HG03575 (cell line): ENCODE data around the gene IL13RA1.
"Not testable (repeated sequence)": the region's sequence is repeated elsewhere in the genome, so short reads cannot be mapped to it uniquely, and the experiment has no call there.

ENCODE experiments used
- ATAC-seq: cut with Tn5 transposase; IDR thresholded peaks from one replicate; pipeline ENCODE4 v1.9.1; 2021; ENCODE audit not compliant: unreplicated experiment, insufficient number of reproducible peaks, low FRiP score; ENCODE audit errors: extremely low read depth

Gene IL13RA1

DNA sequence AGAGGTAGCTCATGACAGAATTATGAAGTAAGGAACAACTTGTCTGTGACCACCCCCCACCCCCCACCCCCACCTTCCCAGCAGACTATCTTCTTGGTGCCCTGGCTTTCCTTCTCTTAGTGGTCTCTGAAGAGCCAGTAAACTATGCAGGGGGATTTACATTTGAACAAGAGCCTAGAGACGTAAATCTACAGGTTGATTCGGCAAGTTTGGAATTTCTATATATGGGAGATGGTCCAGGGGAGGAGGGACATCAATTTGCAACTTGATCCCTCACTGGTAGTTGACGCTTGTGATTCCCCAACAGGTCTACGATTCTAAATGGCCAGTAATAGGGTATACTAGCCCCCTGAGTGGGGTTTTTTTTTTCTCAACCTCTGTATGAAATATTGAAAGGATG, 36.7 kb downstream of the IL13RA1 start:
- no peak for ATAC-seq

- ATAC-seq: no peak
Observed at GRCh38 chrX:118770133-118770760, 42.8 kb downstream of the IL13RA1 start.

DNA sequence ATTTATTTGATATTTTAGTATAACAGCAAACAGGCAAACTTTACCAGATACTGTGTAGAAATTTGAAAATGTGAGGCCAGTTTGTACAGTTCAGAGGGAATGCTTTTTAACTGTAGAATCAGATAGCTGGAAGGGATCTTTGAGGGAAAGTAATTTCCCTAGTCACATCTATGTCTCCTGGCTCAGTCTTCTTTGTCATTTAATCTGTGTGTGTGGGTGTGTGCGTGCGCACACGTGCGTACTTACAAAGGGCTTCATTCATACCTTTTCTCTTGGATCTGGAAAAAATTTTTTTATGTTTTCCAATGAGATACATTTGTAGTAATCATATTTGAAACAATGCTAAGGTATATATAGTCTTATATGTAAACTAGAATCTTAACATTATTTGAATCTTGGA, 44.6 kb downstream of the IL13RA1 start:
- ATAC-seq: no peak

DNA sequence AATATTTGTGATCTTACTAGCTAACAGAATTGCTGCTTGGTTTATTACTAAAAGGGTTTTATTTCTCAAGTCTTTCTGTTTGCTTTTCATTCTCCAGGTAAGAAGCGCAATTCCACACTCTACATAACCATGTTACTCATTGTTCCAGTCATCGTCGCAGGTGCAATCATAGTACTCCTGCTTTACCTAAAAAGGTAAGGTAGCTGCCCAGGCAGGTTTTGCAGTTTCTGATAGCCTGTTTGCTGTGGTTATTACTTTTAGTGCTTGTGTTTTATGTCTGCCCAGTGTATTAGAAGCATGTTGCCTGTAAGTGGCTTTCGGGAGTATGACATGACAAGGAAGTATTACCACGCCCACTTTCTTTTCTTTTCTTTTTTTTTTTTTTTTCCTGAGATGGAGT, 46.4 kb downstream of the IL13RA1 start:
- ATAC-seq: no peak

- ATAC-seq: no peak
Observed at GRCh38 chrX:118779581-118779980, 52.2 kb downstream of the IL13RA1 start.

DNA sequence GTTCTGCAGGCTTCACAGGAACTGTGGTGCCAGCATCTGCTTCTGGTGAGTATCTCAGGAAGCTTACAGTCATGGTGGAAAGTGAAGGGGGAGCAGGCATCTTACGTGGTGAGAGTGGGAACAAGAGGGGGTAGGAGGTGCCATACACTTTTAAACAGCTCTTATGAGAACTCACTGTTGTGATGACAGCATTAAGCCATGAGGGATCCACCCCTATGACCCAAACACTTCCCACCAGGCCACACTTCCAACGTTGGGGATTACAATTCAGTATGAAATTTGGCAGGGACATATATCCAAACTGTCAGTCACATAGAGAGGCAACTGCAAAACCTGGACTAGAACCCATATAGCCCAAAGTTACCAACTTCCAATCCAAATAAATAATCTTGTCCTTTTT, 53.1 kb downstream of the IL13RA1 start:
- no peak for ATAC-seq

DNA sequence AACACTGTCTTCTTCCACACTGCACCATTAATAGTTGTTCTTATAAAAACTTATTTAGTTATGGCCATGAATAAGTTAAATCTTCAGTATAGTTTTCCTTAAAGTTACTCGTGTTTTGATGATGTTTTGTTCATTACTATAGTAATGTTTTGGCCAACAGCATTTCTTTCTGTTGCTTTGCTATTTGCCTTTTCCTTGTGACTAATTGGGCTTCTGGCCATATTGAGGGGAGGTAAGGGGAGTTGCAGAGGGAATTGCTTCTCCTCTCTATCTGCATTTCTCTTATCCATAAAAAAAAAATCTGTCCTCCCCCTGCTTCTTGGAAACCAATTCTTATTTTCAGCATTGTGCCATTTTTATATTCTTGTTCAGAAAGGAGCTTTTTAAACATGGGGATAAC, 53.5 kb downstream of the IL13RA1 start:
- no peak for ATAC-seq

- ATAC-seq: no peak
Observed at GRCh38 chrX:118795528-118796280, 68.3 kb downstream of the IL13RA1 start.

GRCh38 chrX:118802857-118803256, 75.5 kb downstream of the IL13RA1 start:
- no peak for ATAC-seq

- no peak for ATAC-seq
Observed at GRCh38 chrX:118807151-118808017, 80.0 kb downstream of the IL13RA1 start.

DNA sequence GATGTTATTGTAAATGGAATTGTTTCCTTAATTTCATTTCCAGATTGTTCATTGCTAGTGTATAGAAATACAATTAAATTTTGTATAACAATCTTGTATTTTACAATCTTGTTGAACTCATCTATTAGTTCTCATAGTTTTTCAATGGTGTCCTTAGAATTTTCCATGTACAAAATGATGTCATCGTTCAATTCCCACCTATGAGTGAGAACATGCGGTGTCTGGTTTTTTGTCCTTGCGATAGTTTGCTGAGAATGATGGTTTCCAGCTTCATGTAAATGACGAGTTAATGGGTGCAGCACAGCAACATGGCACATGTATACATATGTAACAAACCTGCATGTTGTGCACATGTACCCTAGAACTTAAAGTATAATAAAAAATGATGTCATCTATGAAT, 89.9 kb downstream of the IL13RA1 start:
- not testable (repeated sequence) for ATAC-seq

DNA sequence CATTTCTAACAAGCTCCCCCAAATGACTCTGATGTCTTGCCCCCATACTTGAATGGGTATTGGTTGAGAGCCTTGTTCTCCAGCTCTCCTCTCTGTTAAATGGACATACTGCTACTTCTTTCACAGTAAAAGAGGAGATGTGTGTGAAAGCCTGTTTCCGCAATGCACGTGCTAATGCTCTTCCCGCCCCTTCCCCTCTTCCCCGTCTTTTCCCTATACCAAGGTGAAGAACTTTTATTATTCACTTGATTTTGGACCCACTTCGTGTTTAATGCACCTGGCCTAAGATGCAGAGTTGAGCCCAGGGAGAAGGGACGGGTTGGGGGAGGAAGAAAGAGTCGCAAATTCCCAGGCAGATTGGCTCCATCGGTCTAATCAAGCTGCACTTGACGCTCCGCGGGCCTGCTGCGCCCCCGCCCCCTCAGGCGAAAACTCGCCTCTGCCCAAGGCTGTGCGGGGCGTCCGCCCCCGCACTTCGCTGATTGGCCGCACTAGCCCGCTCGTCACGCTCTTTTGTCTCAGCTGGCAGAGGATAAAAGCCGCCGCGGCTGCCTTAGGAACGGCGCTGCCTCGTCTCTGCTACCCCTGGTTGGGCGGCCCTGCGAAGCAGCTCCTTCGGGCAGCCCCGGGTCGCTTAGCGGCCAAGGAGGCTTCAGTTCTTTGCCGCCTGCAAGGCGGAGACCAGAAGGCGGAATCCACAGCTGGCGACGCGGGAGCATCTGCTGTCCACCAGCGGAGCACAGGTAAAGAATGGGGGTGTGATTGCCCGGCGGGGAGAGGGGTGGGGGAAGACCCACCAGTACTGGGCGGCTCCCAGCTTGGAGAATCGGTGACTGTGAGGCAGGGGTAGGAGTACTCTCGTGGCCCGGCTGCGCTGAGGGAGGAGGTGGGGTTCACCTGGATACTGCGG, 96.1 kb downstream of the IL13RA1 start, which contains the start of gene ZCCHC12:
TSS of gene ZCCHC12 (plus strand) at position 562 of the 910 bp plus-strand sequence. CDS start 1,421 bp downstream, outside the sequence.
- ATAC-seq: no peak

- no peak for ATAC-seq
Observed at GRCh38 chrX:118824173-118824730, 96.8 kb downstream of the IL13RA1 start.

GRCh38 chrX:118825227-118825626, 97.8 kb downstream of the IL13RA1 start:
- ATAC-seq: no peak

GRCh38 chrX:118839334-118839958, 112.0 kb downstream of the IL13RA1 start:
- no peak for ATAC-seq
